Esophagus squamous epithelium (tissue), 5 donors: ENCODE data around the gene METTL1. TPM values are rescaled to one million over a fixed set of nuclear protein-coding genes. Genes with fewer than 3 reads are reported as not detected.

ENCODE experiments used
- DNase-seq: peaks from one replicate; lab custom pipeline; 2025; lab: John Stamatoyannopoulos, UW
- H3K27ac ChIP-seq, 4 donors: fragments of 200-600 bp; sonication (generic); one replicate each; pipeline ENCODE4 v1.5.1; 2016 to 2019; ENCODE audit warnings: mild to moderate bottlenecking in 1 of 4
- H3K27me3 ChIP-seq, 4 donors: fragments of 200-600 bp; sonication (generic); 1 replicate in 3 of 4; 2 replicates in 1 of 4; pipeline versions ENCODE4 v1.5.1 to v1.6.0; 2017 to 2021; ENCODE audit warnings: antibody characterized with exemption in 1 of 4
- H3K36me3 ChIP-seq, 3 donors: fragments of 200-600 bp; sonication (generic); one replicate each; pipeline ENCODE4 v1.5.1; 2016 to 2019
- H3K4me1 ChIP-seq, 3 donors: fragments of 200-600 bp; sonication (generic); one replicate each; pipeline ENCODE4 v1.5.1; 2017 to 2019
- H3K4me3 ChIP-seq, 4 donors: fragments of 200-600 bp; sonication (generic); 1 replicate in 3 of 4; 2 replicates in 1 of 4; pipeline ENCODE4 v1.5.1; 2016 to 2019; ENCODE audit warnings: mild to moderate bottlenecking in 2 of 4, moderate library complexity in 1 of 4
- H3K9me3 ChIP-seq, 3 donors: fragments of 200-600 bp; sonication (generic); one replicate each; pipeline ENCODE4 v1.5.1; 2016 to 2019
- POLR2A ChIP-seq, 4 donors: fragments of 450-650 bp; IDR thresholded peaks; one replicate each; pipeline ENCODE4 v1.6.1; 2017; ENCODE audit warnings: antibody characterized with exemption in 4 of 4, mild to moderate bottlenecking in 4 of 4, moderate library complexity in 3 of 4
- WGBS, 2 donors: methylation state at CpG; one replicate each; pipeline ENCODE4 v1.1.5; 2018; 5-methylcytosine and 5-hydroxymethylcytosine counted together
- intact Hi-C: fragments of 100-400 bp; cut with DNase I; formaldehyde crosslinking; loops from one replicate; pipeline ENCODE4 v1.15.0; 2022
- total RNA-seq, 4 donors: library from RNA; depleted of rRNA; stranded (reverse); fragments of >200 nt; gene quantifications; one replicate each; pipeline ENCODE4 v1.1.0, GENCODE V29; 2016
- TF ChIP-seq, protein P1 (sequence below), 6 experiments: fragments of 450-650 bp in 4 of 6; fragments of 200-600 bp in 2 of 6; sonication (generic) in 2 of 6; IDR thresholded peaks; one replicate each; pipeline ENCODE4 v1.5.1; 2016 to 2019; ENCODE audit warnings: antibody characterized with exemption in 6 of 6, mild to moderate bottlenecking in 4 of 6, moderate library complexity in 4 of 6
- donor health status: DM: yes; HTN: yes; CAD: no.

METTL1 gene
- total RNA-seq, 4 donors from 2014 or later = 6.7 to 16.8 (median 11.8) TPM

DNA sequence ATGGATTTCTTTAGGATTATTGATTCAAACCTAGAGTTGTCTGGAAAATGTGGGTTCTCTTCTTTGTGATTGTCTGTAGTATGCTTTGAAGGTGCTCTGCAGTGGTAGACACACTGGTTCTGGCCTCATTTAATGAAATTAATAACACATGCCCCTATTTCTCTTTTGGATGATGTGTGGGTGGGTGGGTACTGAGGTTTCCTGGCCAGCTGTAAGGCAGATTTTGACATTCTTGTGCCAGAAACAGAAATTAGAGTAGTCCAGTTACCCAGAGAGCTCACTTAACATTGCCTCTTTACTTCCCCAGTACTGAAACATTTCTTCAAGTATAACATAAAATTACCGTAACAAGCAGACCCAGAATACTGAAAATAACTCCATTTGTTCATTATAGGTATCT, 25.1 kb upstream of the METTL1 start:
- intact Hi-C loops = no loop called here
- H3K36me3 ChIP-seq = peaks cover 8 to 100% (median 38%) of the 10 kb centered on the region in 3 donors
- H3K4me3 ChIP-seq = no peak overlapping the region

GRCh38 chr12:57795354-57795753, 23.4 kb upstream of the METTL1 start:
- Histone ChIP-seq H3K4me3 (no peak overlapping the region), H3K9me3 (no peaks in the 10 kb centered on the region), H3K4me1 (peaks cover 0 to 24% (median 0%) of the 10 kb centered on the region in 3 donors), H3K27me3 (no peaks in the 10 kb centered on the region), H3K27ac (peak overlapping the region in 1 of 4 donors; percentile 48), H3K36me3 (peaks cover 4 to 100% (median 28%) of the 10 kb centered on the region in 3 donors)
- TF ChIP-seq, protein P1, sequence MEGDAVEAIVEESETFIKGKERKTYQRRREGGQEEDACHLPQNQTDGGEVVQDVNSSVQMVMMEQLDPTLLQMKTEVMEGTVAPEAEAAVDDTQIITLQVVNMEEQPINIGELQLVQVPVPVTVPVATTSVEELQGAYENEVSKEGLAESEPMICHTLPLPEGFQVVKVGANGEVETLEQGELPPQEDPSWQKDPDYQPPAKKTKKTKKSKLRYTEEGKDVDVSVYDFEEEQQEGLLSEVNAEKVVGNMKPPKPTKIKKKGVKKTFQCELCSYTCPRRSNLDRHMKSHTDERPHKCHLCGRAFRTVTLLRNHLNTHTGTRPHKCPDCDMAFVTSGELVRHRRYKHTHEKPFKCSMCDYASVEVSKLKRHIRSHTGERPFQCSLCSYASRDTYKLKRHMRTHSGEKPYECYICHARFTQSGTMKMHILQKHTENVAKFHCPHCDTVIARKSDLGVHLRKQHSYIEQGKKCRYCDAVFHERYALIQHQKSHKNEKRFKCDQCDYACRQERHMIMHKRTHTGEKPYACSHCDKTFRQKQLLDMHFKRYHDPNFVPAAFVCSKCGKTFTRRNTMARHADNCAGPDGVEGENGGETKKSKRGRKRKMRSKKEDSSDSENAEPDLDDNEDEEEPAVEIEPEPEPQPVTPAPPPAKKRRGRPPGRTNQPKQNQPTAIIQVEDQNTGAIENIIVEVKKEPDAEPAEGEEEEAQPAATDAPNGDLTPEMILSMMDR (IDR thresholded peaks at IDR 0.05) = no peak
- TF ChIP-seq POLR2A (IDR thresholded peaks at IDR 0.05) = no peak
- WGBS, 2 donors = 55 to 66% methylated on average over 6 of the region's 6 CpGs
- intact Hi-C loops = no loop called here
- DNase-seq = no peak

More for the DNA sequence above, 25.1 kb upstream of the METTL1 start:
- 96 to 100% methylated on average over 1 of the region's 1 CpG for WGBS, 2 donors
- Histone ChIP-seq H3K9me3 (no peaks in the 10 kb centered on the region), H3K27ac (no peak overlapping the region), H3K4me1 (peaks cover 0 to 24% (median 0%) of the 10 kb centered on the region in 3 donors), H3K27me3 (no peaks in the 10 kb centered on the region)
- no peak for TF ChIP-seq POLR2A (IDR thresholded peaks at IDR 0.05)
- TF ChIP-seq, protein P1 (IDR thresholded peaks at IDR 0.05) = no peak
- no peak for DNase-seq

GRCh38 chr12:57793920-57794319, 22.0 kb upstream of the METTL1 start:
- Histone ChIP-seq H3K27me3 (no peaks in the 10 kb centered on the region), H3K4me1 (peaks cover 0 to 24% (median 0%) of the 10 kb centered on the region in 3 donors), H3K4me3 (no peak overlapping the region), H3K27ac (no peak overlapping the region), H3K9me3 (no peaks in the 10 kb centered on the region), H3K36me3 (peaks cover 4 to 100% (median 19%) of the 10 kb centered on the region in 3 donors)
- intact Hi-C loops = no loop called here
- no peak for DNase-seq
- WGBS, 2 donors = 15 to 24% methylated on average over 1 of the region's 1 CpG
- TF ChIP-seq POLR2A (IDR thresholded peaks at IDR 0.05) = no peak
- TF ChIP-seq, protein P1 (IDR thresholded peaks at IDR 0.05) = no peak

GRCh38 chr12:57783861-57784260, 12.0 kb upstream of the METTL1 start:
- H3K4me1 ChIP-seq = peaks cover 10 to 25% (median 16%) of the 10 kb centered on the region in 3 donors
- no peaks in the 10 kb centered on the region for H3K9me3 ChIP-seq
- TF ChIP-seq, protein P1 (IDR thresholded peaks at IDR 0.05) = no peak
- TF ChIP-seq POLR2A (IDR thresholded peaks at IDR 0.05) = no peak
- peak overlapping the region in 2 of 4 donors; percentile 95 for H3K4me3 ChIP-seq
- no peak for DNase-seq
- peaks cover 0 to 68% (median 0%) of the 10 kb centered on the region in 3 donors for H3K36me3 ChIP-seq
- WGBS, 2 donors = 87 to 93% methylated on average over 11 of the region's 11 CpGs
- H3K27ac ChIP-seq = no peak overlapping the region
- intact Hi-C loops = loop anchor here (10.0 kb wide), 1 partner anchor 51 kb away; no protein-coding TSS in a partner anchor
- no peaks in the 10 kb centered on the region for H3K27me3 ChIP-seq

GRCh38 chr12:57783466-57783801, 11.5 kb upstream of the METTL1 start:
- peak overlapping the region in 3 of 4 donors; percentile 70 to 88 (median 84) for H3K27ac ChIP-seq
- intact Hi-C loops = loop anchor here (10.0 kb wide), 1 partner anchor 51 kb away; no protein-coding TSS in a partner anchor
- no peaks in the 10 kb centered on the region for H3K9me3 ChIP-seq
- H3K4me3 ChIP-seq = peak overlapping the region; percentile 73 to 95 (median 94)
- no peak for TF ChIP-seq POLR2A (IDR thresholded peaks at IDR 0.05)
- TF ChIP-seq, protein P1 (IDR thresholded peaks at IDR 0.05) = no peak
- WGBS, 2 donors = 77 to 80% methylated on average over 9 to 11 of the region's 12 CpGs
- no peaks in the 10 kb centered on the region for H3K27me3 ChIP-seq
- H3K36me3 ChIP-seq = peaks cover 0 to 64% (median 0%) of the 10 kb centered on the region in 3 donors
- H3K4me1 ChIP-seq = peaks cover 10 to 25% (median 16%) of the 10 kb centered on the region in 3 donors
- DNase-seq = no peak
